Peyer's patch (tissue), 4 donors: ENCODE results near the gene ZDHHC24.

Source experiments
- CTCF ChIP-seq, 6 experiments: fragments of 450-650 bp in 4 of 6; fragments of 200-600 bp in 2 of 6; sonication (generic) in 1 of 6; IDR thresholded peaks; one replicate each; pipeline ENCODE4 v1.5.1; 2017 to 2019; ENCODE audit warnings: antibody characterized with exemption in 6 of 6, mild to moderate bottlenecking in 3 of 6, moderate library complexity in 1 of 6
- POLR2A ChIP-seq, 2 donors: fragments of 450-650 bp; IDR thresholded peaks; one replicate each; pipeline ENCODE4 v1.5.1; 2017; ENCODE audit warnings: antibody characterized with exemption in 2 of 2, mild to moderate bottlenecking in 2 of 2, moderate library complexity in 2 of 2

- TF ChIP-seq CTCF (IDR thresholded peaks at IDR 0.05) (no peak), POLR2A (IDR thresholded peaks at IDR 0.05) (no peak)
Measured at GRCh38 chr11:66497206-66497605, 48.6 kb downstream of the ZDHHC24 start.
